GM18951 (cell line): ENCODE data around the gene ISLR.

Experiments
- POLR2A ChIP-seq: IDR thresholded peaks from 4 replicates; pipeline ENCODE4 v1.6.1; 2011; ENCODE audit warnings: mild to moderate bottlenecking; ENCODE audit not compliant: insufficient read length, insufficient read depth; ENCODE audit errors: extremely low read depth
- in situ Hi-C: fragments of 300-500 bp; cut with MboI; formaldehyde crosslinking; loops from one replicate; pipeline ENCODE4 v1.12.0; 2022; ENCODE audit warnings: low sequenced_read_pairs, mixed read lengths, inconsistent platforms; ENCODE audit not compliant: unreplicated experiment

The ISLR gene

GRCh38 chr15:74201710-74202420 lies 28.4 kb downstream of the ISLR start:
- TF ChIP-seq POLR2A: no peak
- in situ Hi-C loops: no loop called here

GRCh38 chr15:74202452-74203401 lies 29.2 kb downstream of the ISLR start, which contains the start of gene STRA6:
STRA6 (minus strand) TSS chr15:74202787; CDS start chr15:74202267, 520 bp downstream.
- in situ Hi-C loops: no loop called here
- TF ChIP-seq POLR2A: no peak

- no peak for TF ChIP-seq POLR2A
- in situ Hi-C loops: no loop called here
These were observed 30.5 kb downstream of the ISLR start for GRCh38 chr15:74203914-74204431.

GRCh38 chr15:74205582-74205947 lies 32.1 kb downstream of the ISLR start:
- in situ Hi-C loops: no loop called here
- no peak for TF ChIP-seq POLR2A

- in situ Hi-C loops: no loop called here
- no peak for TF ChIP-seq POLR2A
These were observed 33.3 kb downstream of the ISLR start for GRCh38 chr15:74206801-74207281.

- TF ChIP-seq POLR2A: no peak
- in situ Hi-C loops: no loop called here
These were observed 34.3 kb downstream of the ISLR start for GRCh38 chr15:74207652-74208440.

- TF ChIP-seq POLR2A: no peak
- in situ Hi-C loops: no loop called here
These were observed 35.0 kb downstream of the ISLR start for GRCh38 chr15:74208496-74208895.

GRCh38 chr15:74208901-74209559 lies 35.5 kb downstream of the ISLR start:
- in situ Hi-C loops: no loop called here
- TF ChIP-seq POLR2A: no peak

- TF ChIP-seq POLR2A: no peak
- in situ Hi-C loops: no loop called here
These were observed 36.0 kb downstream of the ISLR start for GRCh38 chr15:74209560-74209958.

GRCh38 chr15:74209997-74210671 lies 36.6 kb downstream of the ISLR start:
- in situ Hi-C loops: no loop called here
- no peak for TF ChIP-seq POLR2A

- TF ChIP-seq POLR2A: no peak
- in situ Hi-C loops: no loop called here
These were observed 37.2 kb downstream of the ISLR start for GRCh38 chr15:74210729-74211128.

GRCh38 chr15:74211656-74212055 lies 38.1 kb downstream of the ISLR start:
- TF ChIP-seq POLR2A: no peak
- in situ Hi-C loops: no loop called here
